Mammary epithelial cell (primary cell): Measurements from ENCODE around the gene CLEC7A.

Experiments used
- CTCF ChIP-seq, 2 donors: IDR thresholded peaks in 1 of 2; conservative IDR thresholded peaks in 1 of 2; 2 replicates each; pipeline ENCODE4 v1.5.1; 2011 to 2012; ENCODE audit warnings: inconsistent platforms in 2 of 2, low read length in 2 of 2, mild to moderate bottlenecking in 2 of 2, control low read depth in 1 of 2, low read depth in 1 of 2; ENCODE audit not compliant: insufficient read depth in 1 of 2; ENCODE audit errors: extremely low read depth in 1 of 2
- EZH2 ChIP-seq: IDR thresholded peaks from 2 replicates; pipeline ENCODE4 v1.6.1; 2012; ENCODE audit warnings: low read length, inconsistent platforms, borderline replicate concordance

- TF ChIP-seq CTCF (conservative IDR thresholded peaks at IDR 0.05 in 1 of 2, IDR thresholded peaks at IDR 0.05 in 1 of 2; ENCODE audit: extremely low read depth in 1 of 2, insufficient read depth in 1 of 2, low read depth in 1 of 2, low read length in 2 of 2) (no peak), EZH2 (no peak)
Observed at GRCh38 chr12:10113920-10114319, 16.1 kb downstream of the CLEC7A start.
